Stimulated activated CD4-positive, alpha-beta T cell treated with anti-CD3 and anti-CD28 coated beads, Interleukin-1b, Interleukin-23, amount 100 ng/mL, for 1 hour (primary cell): ENCODE measurements around the gene KCND1.

Experiments
- DNase-seq, 2 donors: peaks; one replicate each; pipeline ENCODE4 v3.0.0-alpha.2; 2020; ENCODE audit warnings: low read depth in 2 of 2

The KCND1 gene

DNA sequence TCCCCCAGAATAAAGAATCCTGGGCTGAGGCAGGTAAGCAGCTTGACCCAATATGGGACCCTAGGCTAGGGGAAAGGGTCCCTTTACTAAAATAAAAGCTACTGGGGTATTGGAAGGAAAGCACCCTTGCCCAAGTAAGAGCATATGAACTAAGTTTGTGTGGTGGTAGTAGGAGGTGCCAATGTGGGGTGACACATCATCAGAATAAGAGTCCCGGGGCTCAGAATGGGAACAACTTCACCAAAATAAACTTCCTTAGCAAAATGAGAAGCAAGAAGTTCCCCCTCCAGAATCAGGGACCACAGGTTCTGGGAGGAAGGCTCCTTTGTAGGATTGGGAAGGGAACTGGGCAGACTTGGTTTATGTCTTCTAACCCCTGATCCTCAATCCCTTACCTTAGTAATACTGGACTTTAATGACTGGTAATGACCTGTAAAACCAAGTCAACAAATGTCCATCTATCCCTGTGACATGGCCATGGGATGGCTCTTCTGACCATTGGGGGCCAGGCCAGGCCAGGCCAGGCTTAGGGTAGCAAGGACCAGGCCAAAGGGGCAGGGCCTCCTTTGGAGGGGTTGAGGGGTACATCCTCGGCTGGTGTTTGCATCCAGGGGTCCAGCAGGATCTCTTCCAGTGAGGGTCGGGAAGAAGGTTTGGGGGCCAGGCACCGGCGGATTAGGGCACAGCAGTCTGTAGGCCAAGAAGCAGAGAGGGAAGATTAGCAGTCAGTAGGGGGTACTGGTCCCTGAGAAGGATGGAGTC is 57.9 kb downstream of the KCND1 start:
- DNase-seq = no peak

GRCh38 chrX:48911412-48912182 is 60.0 kb downstream of the KCND1 start, which contains the start of gene SLC35A2:
TSS of gene SLC35A2 (minus strand) at chrX:48911646. CDS start at chrX:48911636, 10 bp downstream.
- DNase-seq = peak; percentile 54 to 65
